CD4-positive, CD25-positive, alpha-beta regulatory T cell (primary cell): ENCODE results near the gene OPRL1. TPM values are rescaled to one million over a fixed set of nuclear protein-coding genes. Genes with fewer than 3 reads are reported as not detected.

Experiments used
- ATAC-seq, 2 donors: fragments of 150-1000 bp; cut with Tn5 transposase; one replicate each; pipeline ENCODE4 v1.10.0; 2021; ENCODE audit warnings: low read depth in 2 of 2, moderate number of reproducible peaks in 2 of 2, moderate library complexity in 1 of 2
- DNase-seq, 3 donors: peaks; one replicate each; pipeline versions ENCODE4 v3.0.0 to v3.0.0-alpha.2; 2012 to 2022; ENCODE audit warnings: mixed read lengths in 1 of 3
- H3K27ac ChIP-seq: one replicate; pipeline ENCODE4 v1.7.0; 2013; ENCODE audit warnings: mild to moderate bottlenecking, low read length; ENCODE audit not compliant: insufficient read depth, poor library complexity, severe bottlenecking
- H3K27me3 ChIP-seq: one replicate; pipeline ENCODE4 v1.7.0; 2013; ENCODE audit warnings: low read length; ENCODE audit not compliant: control insufficient read depth, insufficient read depth
- H3K36me3 ChIP-seq: one replicate; pipeline ENCODE4 v1.7.0; 2013; ENCODE audit warnings: mild to moderate bottlenecking, low read length, moderate library complexity; ENCODE audit not compliant: control insufficient read depth, insufficient read depth
- H3K4me1 ChIP-seq: 2 replicates; pipeline ENCODE4 v1.7.0; 2013; ENCODE audit warnings: mild to moderate bottlenecking, low read length; ENCODE audit not compliant: insufficient read depth, control insufficient read depth, poor library complexity, severe bottlenecking
- H3K4me3 ChIP-seq: one replicate; pipeline ENCODE4 v1.7.0; 2013; ENCODE audit warnings: low read depth, mild to moderate bottlenecking, low read length, moderate library complexity
- H3K9me3 ChIP-seq, 2 experiments: 1 replicate in 1 of 2; 2 replicates in 1 of 2; pipeline ENCODE4 v1.7.0; 2013; ENCODE audit warnings: low read length in 2 of 2, mild to moderate bottlenecking in 1 of 2, moderate library complexity in 1 of 2; ENCODE audit not compliant: control insufficient read depth in 2 of 2
- H3K27ac Mint-ChIP-seq, 3 donors: one replicate each; pipeline ENCODE4 v1.8.0; 2020 to 2022; ENCODE audit warnings: mild to moderate bottlenecking in 3 of 3, mixed read lengths in 3 of 3, moderate library complexity in 2 of 3
- H3K27me3 Mint-ChIP-seq: one replicate; pipeline ENCODE4 v1.8.0; 2022; ENCODE audit warnings: mild to moderate bottlenecking, mixed read lengths
- H3K36me3 Mint-ChIP-seq: one replicate; pipeline ENCODE4 v1.8.0; 2020; ENCODE audit warnings: mixed read lengths
- H3K4me1 Mint-ChIP-seq, 4 donors: one replicate each; pipeline ENCODE4 v1.8.0; 2020 to 2022; ENCODE audit warnings: mixed read lengths in 4 of 4, mild to moderate bottlenecking in 1 of 4
- H3K4me3 Mint-ChIP-seq, 4 donors: one replicate each; pipeline ENCODE4 v1.8.0; 2020 to 2022; ENCODE audit warnings: mild to moderate bottlenecking in 4 of 4, mixed read lengths in 4 of 4, moderate library complexity in 3 of 4
- H3K9me3 Mint-ChIP-seq, 7 donors: one replicate each; pipeline ENCODE4 v1.8.0; 2020 to 2022; ENCODE audit warnings: mixed read lengths in 7 of 7, mild to moderate bottlenecking in 3 of 7, moderate library complexity in 2 of 7
- polyA plus RNA-seq, 4 donors: library from polyadenylated mRNA; unstranded; fragments of 300-500 nt; fragmentation: Illumina TruSeq; gene quantifications; one replicate each; pipeline ENCODE4 v1.2.3, GENCODE V29; 2021
- total RNA-seq: library from RNA; stranded (reverse); gene quantifications from one replicate; pipeline ENCODE4 v1.2.3, GENCODE V29; 2022

The OPRL1 gene
- total and polyA plus RNA-seq, 5 donors from 2014 or later, result 0.58 to 1.3 (median 0.60) TPM

GRCh38 chr20:64044484-64045247, 35.2 kb upstream of the OPRL1 start:
- H3K27me3 Mint-ChIP-seq, result peaks cover 36% of the 10 kb centered on the region
- no peaks in the 10 kb centered on the region for H3K27me3 ChIP-seq
- peak overlapping the region in 3 of 4 donors; percentile 11 to 47 (median 19) for H3K4me3 Mint-ChIP-seq
- no peak for ATAC-seq
- H3K27ac Mint-ChIP-seq, result peak overlapping the region in 1 of 3 donors; percentile 29
- DNase-seq, result no peak
- no peaks in the 10 kb centered on the region for H3K36me3 Mint-ChIP-seq
- H3K4me1 Mint-ChIP-seq, result peaks cover 0 to 45% (median 14%) of the 10 kb centered on the region in 4 donors
- peaks cover 32% of the 10 kb centered on the region for H3K4me1 ChIP-seq
- H3K9me3 ChIP-seq, result no peaks in the 10 kb centered on the region
- peaks cover 0 to 1% (median 0%) of the 10 kb centered on the region in 7 donors for H3K9me3 Mint-ChIP-seq
- H3K27ac ChIP-seq, result no peak overlapping the region
- no peak overlapping the region for H3K4me3 ChIP-seq
- H3K36me3 ChIP-seq, result no peaks in the 10 kb centered on the region

DNA sequence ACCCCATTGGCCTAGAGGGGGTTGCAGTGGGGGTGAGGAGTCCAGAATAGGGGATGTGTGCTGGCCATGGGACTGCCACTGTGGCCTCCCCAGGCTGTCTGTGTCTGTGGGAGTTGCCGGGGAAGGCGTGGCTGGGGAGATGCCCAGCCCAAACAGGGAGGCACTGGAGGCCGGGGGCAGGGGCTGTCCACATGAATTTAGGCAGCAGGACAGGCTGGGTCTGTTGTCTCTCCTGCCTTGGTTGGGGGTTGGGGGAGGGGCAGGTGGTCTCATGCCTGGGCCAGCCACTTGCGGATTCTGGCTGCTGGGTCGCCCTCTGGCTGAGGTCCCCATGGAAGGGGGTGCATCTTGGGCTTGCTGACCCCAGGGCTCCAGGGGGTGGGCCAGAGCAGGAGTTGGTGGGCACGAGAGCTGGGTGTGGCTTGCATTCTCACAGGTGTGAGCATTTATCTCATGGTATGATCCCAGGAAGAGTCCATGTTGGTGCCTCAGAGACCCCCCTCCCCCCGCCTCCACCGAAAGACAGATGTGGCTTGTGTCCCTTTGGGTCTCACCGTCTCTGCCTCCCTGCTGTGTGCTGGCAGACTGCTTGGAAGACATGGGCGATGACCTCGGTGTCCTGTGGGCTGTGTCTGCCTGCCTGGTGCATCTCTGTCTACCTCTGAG, 34.4 kb upstream of the OPRL1 start:
- no peak for ATAC-seq
- H3K4me3 Mint-ChIP-seq, result peak overlapping the region in 1 of 4 donors; percentile 38

DNA sequence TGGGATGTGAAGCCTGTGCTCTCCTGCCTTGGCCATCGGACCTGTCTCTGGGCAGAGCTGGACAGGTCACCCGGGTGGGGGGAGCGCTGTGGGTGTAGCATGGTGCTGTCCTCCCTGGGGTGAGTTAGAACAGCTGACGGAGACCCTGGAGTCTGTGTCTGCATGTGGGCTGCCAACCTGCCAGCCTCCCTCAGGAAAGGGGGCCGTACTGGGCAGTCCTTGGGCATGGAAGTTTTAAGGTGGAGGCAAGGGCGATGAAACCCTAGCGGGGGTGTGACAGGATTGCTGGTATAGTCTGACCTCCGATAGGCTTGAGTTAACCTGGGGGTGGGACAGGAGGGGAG, 32.9 kb upstream of the OPRL1 start:
- ATAC-seq (no peak), DNase-seq (no peak)
- Histone ChIP-seq H3K4me3 (no peak overlapping the region), H3K36me3 (no peaks in the 10 kb centered on the region), H3K9me3 (no peaks in the 10 kb centered on the region), H3K27me3 (peaks cover 2% of the 10 kb centered on the region), H3K27ac (no peak overlapping the region), H3K4me1 (peaks cover 16% of the 10 kb centered on the region)
- Mint-ChIP-seq H3K27me3 (peaks cover 50% of the 10 kb centered on the region), H3K36me3 (no peaks in the 10 kb centered on the region), H3K4me1 (peaks cover 0 to 30% (median 11%) of the 10 kb centered on the region in 4 donors), H3K9me3 (peaks cover 0 to 1% (median 0%) of the 10 kb centered on the region in 7 donors), H3K27ac (peak overlapping the region in 1 of 3 donors; percentile 88), H3K4me3 (peak overlapping the region in 1 of 4 donors; percentile 36)

More for the DNA sequence above, 34.4 kb upstream of the OPRL1 start:
- Mint-ChIP-seq H3K9me3 (peaks cover 0 to 1% (median 0%) of the 10 kb centered on the region in 7 donors), H3K27ac (no peak overlapping the region), H3K36me3 (no peaks in the 10 kb centered on the region), H3K27me3 (peaks cover 38% of the 10 kb centered on the region), H3K4me1 (peaks cover 0 to 41% (median 11%) of the 10 kb centered on the region in 4 donors)
- H3K36me3 ChIP-seq, result no peaks in the 10 kb centered on the region
- H3K4me1 ChIP-seq, result peaks cover 31% of the 10 kb centered on the region
- DNase-seq, result no peak
- no peak overlapping the region for H3K4me3 ChIP-seq
- no peaks in the 10 kb centered on the region for H3K9me3 ChIP-seq
- no peak overlapping the region for H3K27ac ChIP-seq
- no peaks in the 10 kb centered on the region for H3K27me3 ChIP-seq

GRCh38 chr20:64047968-64048401, 31.9 kb upstream of the OPRL1 start:
- Mint-ChIP-seq H3K27ac (no peak overlapping the region), H3K27me3 (peaks cover 55% of the 10 kb centered on the region), H3K4me1 (peaks cover 0 to 28% (median 11%) of the 10 kb centered on the region in 4 donors), H3K4me3 (peak overlapping the region in 1 of 4 donors; percentile 35), H3K9me3 (peaks cover 0 to 1% (median 0%) of the 10 kb centered on the region in 7 donors), H3K36me3 (no peaks in the 10 kb centered on the region)
- peaks cover 13% of the 10 kb centered on the region for H3K4me1 ChIP-seq
- DNase-seq (no peak), ATAC-seq (no peak)
- H3K9me3 ChIP-seq, result no peaks in the 10 kb centered on the region
- H3K27me3 ChIP-seq, result peaks cover 2% of the 10 kb centered on the region
- H3K4me3 ChIP-seq, result no peak overlapping the region
- no peak overlapping the region for H3K27ac ChIP-seq
- H3K36me3 ChIP-seq, result no peaks in the 10 kb centered on the region

GRCh38 chr20:64048402-64049044, 31.4 kb upstream of the OPRL1 start:
- no peak overlapping the region for H3K27ac Mint-ChIP-seq
- H3K36me3 Mint-ChIP-seq, result no peaks in the 10 kb centered on the region
- no peak overlapping the region for H3K27ac ChIP-seq
- H3K27me3 Mint-ChIP-seq, result peaks cover 59% of the 10 kb centered on the region
- H3K4me1 ChIP-seq, result peaks cover 13% of the 10 kb centered on the region
- peaks cover 0 to 29% (median 10%) of the 10 kb centered on the region in 4 donors for H3K4me1 Mint-ChIP-seq
- H3K9me3 Mint-ChIP-seq, result peaks cover 0 to 2% (median 0%) of the 10 kb centered on the region in 7 donors
- H3K4me3 ChIP-seq, result no peak overlapping the region
- no peak for DNase-seq
- ATAC-seq, result no peak
- no peaks in the 10 kb centered on the region for H3K9me3 ChIP-seq
- no peaks in the 10 kb centered on the region for H3K36me3 ChIP-seq
- peaks cover 2% of the 10 kb centered on the region for H3K27me3 ChIP-seq
- no peak overlapping the region for H3K4me3 Mint-ChIP-seq

GRCh38 chr20:64049060-64049877, 30.6 kb upstream of the OPRL1 start, which contains the start of gene SOX18:
TSS of gene SOX18 (minus strand) at chr20:64049639. CDS start at chr20:64049516, 123 bp downstream.
- Mint-ChIP-seq H3K27me3 (peaks cover 53% of the 10 kb centered on the region), H3K4me1 (peaks cover 0 to 23% (median 4%) of the 10 kb centered on the region in 4 donors), H3K36me3 (no peaks in the 10 kb centered on the region), H3K9me3 (peaks cover 0 to 4% (median 0%) of the 10 kb centered on the region in 7 donors), H3K4me3 (peak within 1 kb of the TSS in 3 of 4 donors; percentile 38 to 74 (median 69)), H3K27ac (no peak within 1 kb of the TSS)
- Histone ChIP-seq H3K9me3 (no peaks in the 10 kb centered on the region), H3K36me3 (no peaks in the 10 kb centered on the region), H3K27ac (no peak within 1 kb of the TSS), H3K4me1 (peaks cover 13% of the 10 kb centered on the region), H3K4me3 (no peak within 1 kb of the TSS), H3K27me3 (peaks cover 2% of the 10 kb centered on the region)
- DNase-seq (peak in 1 of 3 donors; percentile 49), ATAC-seq (peak in 1 of 2 donors; percentile 47)

DNA sequence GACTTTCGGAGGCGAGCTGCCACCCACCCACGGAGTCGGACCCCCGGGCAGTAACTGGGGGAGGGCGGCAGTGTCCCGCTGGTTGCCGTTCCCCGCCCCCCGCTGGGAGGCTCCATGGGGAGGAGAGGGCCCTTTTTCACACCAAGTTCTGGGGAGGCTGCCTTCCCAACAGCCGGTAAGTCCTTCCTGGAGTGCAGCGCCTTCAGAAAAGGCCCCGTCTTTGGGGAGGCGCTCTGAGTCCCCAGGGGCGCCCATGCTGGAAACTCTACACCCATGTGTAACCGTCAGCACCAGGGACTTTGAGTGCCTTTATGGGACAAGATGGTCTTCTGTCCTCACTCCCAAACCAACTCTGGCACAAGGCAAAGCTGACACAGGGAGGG, 30.0 kb upstream of the OPRL1 start:
- Mint-ChIP-seq H3K4me3 (peak overlapping the region in 1 of 4 donors; percentile 28), H3K4me1 (peaks cover 0 to 18% (median 0%) of the 10 kb centered on the region in 4 donors), H3K27ac (no peak overlapping the region), H3K27me3 (peaks cover 48% of the 10 kb centered on the region), H3K9me3 (peaks cover 0 to 4% (median 0%) of the 10 kb centered on the region in 7 donors), H3K36me3 (no peaks in the 10 kb centered on the region)
- no peak for DNase-seq
- no peak for ATAC-seq
- Histone ChIP-seq H3K36me3 (no peaks in the 10 kb centered on the region), H3K27ac (no peak overlapping the region), H3K4me3 (no peak overlapping the region), H3K9me3 (no peaks in the 10 kb centered on the region), H3K27me3 (peaks cover 2% of the 10 kb centered on the region), H3K4me1 (peaks cover 13% of the 10 kb centered on the region)
